GM19043 (cell line): ENCODE measurements around the gene PMEPA1.

Experiments
- ATAC-seq: cut with Tn5 transposase; IDR thresholded peaks from one replicate; pipeline ENCODE4 v1.9.1; 2021; ENCODE audit warnings: low read depth; ENCODE audit not compliant: unreplicated experiment

Gene PMEPA1

DNA sequence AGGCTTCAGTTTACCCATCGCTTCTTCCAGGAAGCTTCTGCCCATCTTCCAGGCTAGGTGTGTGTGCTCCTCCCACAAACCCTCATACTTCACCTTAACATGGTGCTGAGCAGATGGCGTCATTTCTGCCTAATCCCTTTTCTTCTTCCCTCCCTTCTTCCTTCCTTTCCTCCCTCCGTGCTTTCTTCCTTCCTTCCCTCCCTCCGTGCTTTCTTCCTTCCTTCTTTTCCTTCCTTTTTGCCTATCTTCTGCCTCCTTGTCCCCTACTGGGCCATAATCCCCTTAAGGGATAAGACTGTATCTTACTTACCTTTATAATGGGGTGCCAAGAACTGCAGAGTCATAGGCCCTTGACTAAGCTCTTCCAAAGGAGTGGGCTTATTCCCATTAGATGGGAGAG is 27.5 kb upstream of the PMEPA1 start:
- no peak for ATAC-seq

DNA sequence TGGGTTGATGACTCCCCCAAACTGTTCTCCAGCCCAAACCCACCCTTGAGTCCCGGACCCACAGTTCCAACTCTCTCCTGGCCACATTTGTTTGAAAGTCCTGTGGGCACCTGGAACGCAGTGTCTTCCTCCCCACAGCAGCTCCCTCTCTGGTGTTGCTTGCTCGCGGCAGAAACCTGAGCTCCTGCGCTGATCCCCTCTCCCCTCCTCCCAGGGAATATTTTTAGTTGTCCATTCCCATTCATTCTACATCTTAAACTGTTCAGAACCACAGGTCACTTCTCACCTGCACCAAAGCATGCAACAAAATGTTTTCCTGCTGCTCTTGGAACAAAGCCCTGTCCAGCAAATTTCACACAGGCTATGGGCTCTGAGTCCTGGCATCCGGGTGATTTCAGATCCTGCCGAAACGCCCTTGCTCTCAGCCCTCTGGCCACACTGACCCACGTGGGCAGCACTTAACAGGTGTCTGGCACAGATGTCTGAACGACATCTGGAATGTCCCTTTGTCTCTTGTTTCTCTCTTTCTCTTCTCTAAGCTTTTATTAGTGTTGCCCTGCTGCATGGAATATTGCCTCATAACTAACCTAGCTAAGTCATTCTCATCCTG is 27.0 kb upstream of the PMEPA1 start:
- ATAC-seq: no peak

DNA sequence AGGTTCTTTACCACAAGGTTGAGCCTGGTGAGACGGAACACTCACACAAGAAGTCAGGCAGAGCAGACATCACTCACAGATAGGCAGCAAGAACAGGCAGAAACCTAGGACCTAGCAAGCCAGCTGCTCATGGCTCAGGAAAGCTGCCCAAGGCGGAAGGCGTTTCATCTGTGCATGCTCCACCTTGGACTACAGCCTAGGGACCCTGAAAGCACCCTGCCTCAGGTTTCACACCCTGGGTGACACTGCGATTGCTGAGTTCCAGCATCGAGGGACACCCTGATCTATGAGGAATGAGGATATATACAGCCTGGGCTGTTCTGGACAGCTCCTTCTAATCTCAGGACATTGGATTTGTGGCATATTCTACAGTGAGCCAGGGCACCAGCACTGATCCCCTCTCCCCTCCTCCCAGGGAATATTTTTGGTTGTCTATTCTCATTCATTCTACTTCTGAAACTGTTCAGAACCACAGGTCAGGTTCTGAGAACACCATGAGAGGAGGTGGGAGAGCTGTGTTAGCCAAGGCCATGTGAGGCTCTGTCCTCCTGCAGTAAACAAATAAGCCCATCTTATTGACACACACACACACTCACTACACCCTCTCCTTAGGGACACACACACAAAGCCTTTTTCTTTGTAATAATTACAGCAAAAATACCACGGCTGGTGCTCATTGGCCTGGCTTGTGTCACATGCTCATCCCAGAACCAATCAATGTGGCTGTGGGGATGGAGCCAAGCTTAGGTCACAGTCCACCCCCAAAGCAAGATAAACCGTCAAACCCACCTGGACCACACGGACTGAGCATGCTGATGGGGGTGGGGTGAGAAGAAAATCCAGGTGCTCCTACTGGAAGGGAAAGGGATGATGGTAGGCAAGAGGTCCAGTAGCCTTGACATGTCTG is 26.3 kb upstream of the PMEPA1 start:
- ATAC-seq: no peak

DNA sequence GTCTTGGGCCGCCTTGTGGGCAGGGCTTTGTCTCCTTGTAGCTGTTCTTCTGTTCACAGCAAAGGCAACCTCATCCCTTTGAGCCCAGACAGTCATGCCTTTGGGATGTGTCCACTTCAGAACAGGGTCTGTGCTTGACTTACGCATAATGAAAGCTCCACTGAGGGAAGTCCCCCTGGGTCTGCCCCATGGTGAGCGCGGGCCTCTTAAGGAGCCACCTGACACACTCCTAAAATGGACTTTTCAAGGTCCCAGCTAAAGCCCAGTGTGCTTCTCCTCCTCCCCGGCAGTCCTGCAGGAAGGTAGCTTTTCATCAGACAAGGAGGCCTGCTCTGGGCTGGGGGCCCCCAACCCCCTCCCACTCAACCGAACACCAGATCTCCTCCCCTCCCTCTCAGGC is 24.9 kb upstream of the PMEPA1 start:
- ATAC-seq: no peak

DNA sequence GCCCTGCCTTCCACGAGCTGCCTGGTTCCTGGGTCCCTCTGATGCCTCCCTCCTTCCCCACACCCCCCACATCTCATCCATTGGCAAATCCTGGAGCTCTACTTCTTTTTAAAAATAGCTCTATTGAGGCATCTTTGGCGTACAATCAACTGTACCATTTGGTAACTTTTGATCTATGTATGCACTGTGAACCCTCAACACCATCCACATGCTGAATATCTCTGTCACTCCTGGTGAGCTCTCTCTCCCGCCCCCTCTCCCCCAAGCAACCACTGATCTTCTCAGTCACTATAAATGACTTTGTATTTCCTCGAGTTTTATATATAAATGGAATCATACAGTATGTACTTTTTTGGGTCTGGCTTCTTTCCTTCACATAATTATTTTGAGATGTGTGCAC is 22.4 kb upstream of the PMEPA1 start:
- no peak for ATAC-seq

DNA sequence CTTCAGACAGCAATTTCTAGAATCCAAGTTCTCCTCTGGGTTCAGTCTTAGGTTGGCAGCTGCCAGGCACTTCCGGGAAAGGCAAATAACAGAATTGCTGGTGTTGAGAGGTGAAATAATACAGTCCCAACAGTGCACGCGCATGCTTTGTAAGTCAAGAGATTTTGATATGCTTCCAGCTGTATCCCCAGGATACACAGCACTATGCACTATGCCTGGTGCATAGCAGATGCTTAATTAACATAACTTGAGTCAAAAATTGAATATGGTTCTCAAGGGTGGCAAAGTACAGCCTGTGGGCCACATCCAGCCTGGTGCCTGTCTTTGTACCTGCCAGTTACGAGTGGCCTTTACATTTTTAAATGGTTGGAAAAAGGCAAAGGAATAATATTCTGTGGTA is 18.9 kb upstream of the PMEPA1 start:
- no peak for ATAC-seq

DNA sequence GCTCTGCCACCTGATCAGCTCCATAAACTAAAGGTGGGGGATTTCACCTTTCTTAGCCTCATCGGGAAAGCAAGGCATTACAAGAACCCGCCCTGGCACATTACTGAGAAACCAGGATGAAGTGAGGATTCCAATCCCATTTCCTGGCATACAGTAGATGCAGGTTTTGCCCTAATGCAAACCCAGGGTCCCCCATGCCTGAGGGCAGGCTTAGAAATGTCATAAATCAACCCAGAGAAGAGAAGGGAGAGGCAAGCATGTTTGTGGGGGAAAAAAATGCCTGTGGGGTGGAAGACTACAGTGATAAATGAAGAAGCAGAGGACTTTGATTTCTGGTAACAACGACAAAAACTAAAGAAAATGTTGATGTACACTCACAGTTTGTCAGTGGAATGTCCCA is 18.0 kb upstream of the PMEPA1 start:
- no peak for ATAC-seq

DNA sequence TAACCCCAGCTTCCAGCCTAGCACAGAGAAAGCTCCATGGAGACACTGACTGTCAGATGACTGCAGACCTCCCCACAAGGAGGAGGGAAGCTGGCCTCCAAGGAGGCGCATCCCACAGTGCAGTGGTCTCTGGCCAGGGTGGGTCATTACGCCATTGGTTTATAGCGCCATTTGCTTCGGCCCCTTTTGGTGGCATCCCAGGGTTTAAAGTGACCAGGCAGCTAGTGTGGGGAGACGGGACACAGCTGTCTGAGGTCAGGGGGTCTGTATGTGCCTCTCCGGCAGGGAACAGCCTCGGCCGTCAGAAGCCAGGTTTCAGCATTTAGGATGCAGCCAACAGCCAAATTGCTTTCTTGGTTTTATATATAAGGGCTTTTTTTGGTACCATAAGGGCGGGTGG is 15.8 kb upstream of the PMEPA1 start:
- no peak for ATAC-seq

DNA sequence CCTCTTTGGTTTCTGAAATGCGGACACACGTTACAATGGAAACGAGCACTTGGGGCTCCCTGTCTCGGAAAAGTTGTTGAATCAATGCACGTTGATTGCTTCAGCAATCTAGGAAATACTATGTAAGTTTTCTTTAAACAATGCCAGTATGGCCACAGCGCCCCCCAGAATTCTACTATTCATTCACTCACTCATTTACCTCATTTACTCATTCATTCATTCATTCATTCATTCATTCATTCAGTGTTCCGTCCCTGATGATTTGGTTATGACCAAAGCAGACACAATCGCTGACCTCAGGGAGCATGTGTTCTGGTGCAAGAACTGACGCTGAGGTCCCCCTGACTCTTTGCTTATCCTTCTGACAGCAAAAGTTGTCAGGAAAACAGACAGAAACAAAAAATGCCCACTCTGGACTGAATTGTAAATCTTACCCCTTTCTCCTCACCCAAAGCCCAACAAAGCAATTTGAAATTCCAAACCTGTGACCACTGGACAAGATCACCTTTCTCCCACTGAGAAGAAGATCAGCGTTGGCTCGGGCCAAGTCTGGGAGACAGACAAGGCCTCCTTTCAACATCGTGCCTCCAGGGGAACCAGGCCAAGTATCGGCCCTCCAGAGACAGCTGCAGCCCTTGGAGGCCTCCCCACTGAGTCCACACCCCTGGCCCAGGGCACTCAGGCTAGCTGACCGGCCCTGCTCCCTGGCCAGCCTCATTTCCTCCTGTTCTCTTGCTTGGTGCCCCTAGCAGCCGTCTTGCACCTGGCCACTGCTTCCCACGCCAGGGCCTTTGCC is 15.0 kb upstream of the PMEPA1 start:
- ATAC-seq: no peak

DNA sequence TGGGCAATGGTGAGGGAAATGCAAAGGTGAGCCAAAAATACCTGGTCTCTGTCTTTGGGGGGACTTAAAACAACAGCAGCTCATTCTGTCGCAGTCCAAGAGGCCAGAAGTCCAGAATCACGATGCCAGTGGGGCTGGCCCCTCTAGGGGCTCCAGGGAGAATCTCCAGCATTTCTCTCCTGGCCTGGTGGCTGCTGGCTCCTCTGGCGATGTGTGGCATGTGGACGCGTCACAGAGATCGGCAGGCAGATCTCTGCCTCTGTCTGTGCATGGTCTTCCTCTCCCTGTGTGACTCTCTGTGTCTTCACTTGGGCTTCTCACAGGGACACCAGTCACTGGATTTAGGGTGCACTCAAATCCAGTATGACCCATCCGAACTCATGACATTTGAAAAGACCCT is 14.0 kb upstream of the PMEPA1 start:
- no peak for ATAC-seq

DNA sequence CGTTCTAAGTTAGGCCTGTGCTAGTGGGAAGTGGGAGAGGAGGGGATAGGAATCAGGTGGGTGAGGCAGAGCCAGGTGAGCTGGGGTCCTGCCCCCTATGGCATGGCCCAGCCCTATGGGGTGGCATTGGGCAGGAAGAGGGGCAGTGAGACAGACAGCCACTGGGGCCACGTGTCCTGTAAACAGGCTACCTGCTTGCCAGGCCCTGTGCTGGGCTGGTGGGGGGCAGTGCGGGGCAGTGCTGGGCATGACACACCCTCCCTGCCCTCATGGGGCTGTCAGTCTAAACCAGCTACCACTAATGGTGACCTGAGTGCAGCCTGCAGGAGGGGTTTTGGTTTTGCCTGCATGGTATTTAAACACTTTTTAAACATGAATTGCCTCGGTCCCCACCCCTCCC is 10.1 kb upstream of the PMEPA1 start:
- ATAC-seq: no peak

DNA sequence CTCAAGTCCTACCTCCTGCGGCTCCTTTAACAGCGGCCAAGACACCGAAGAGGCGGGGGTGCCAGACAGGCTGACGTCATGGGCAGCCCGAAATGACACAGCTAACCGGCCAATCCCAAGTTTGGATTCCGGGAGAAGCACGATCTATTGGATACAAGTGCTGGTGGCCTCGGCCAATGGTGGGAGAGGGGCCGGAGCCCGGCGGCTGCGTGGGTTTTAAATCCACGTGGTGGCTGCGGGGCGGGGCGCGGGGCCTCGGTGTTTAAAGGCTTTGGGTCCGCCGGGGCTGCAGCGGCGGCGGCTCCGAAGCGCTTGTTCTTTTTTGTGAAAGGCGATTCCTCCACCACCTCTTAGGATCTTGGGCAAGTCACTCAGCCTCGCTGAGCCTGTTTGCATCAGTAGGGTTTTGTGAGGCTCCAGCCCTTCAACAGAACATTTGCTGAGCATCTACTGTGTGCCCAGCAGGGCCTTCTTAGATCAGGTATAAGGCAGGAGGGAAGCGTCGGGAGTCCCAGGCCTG is 8.7 kb upstream of the PMEPA1 start:
- peak; percentile 94 for ATAC-seq

DNA sequence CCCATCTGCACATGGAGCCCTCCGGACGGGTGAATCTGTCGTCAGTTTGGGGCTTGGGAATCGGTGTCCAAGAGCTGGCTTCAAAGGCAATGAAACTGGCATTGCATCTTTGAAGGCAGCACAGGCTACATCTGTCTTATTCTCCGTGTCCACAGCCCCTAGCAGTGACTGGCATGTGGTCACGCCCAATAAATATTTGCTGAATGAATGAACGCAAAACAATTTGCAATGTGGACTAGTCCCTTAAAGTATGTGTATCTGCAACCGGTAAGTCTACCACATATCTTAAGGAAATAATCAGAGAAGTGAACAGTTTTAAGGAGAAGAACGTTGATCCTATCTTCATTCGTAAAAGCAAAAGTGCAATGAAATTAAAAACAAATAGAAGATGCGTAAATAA is 8.0 kb upstream of the PMEPA1 start:
- no peak for ATAC-seq

DNA sequence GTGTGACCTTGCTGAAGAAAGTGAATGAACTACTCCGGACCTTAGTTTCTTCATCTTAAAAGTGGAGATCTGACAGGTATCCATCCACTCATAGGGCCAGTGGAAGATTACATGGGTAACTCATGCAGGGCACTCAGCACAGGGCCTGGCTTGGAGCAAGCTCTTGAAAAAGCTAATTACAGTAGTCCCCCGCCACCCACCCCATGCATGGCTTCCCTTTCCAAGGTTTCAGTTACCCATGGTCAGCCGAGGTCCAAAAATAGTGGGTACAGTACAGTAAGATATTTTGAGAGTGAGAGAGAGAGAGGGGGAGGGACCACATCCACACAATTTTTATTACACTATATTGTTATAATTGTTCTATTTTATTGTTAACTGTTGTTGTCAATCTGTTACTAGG is 7.1 kb upstream of the PMEPA1 start:
- ATAC-seq: no peak

DNA sequence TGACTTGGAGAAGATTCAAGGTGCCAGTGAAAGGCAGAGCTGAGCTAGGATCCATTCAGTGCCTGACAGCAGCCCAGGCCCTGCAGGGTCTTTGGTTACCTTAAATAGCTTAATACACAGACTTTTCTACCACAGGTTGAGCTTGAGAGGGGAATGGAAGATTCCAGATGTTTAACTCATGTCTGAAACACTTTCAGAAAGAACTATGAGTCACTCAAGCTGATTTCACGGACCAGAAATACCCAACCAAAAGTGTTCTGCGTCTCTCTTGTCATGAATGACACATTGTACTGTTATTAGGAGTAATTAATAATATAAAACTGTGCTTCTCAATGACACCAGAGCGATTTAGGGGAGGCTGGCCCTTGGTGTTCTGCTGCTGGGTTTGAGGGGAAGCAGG is 6.4 kb upstream of the PMEPA1 start:
- ATAC-seq: no peak

DNA sequence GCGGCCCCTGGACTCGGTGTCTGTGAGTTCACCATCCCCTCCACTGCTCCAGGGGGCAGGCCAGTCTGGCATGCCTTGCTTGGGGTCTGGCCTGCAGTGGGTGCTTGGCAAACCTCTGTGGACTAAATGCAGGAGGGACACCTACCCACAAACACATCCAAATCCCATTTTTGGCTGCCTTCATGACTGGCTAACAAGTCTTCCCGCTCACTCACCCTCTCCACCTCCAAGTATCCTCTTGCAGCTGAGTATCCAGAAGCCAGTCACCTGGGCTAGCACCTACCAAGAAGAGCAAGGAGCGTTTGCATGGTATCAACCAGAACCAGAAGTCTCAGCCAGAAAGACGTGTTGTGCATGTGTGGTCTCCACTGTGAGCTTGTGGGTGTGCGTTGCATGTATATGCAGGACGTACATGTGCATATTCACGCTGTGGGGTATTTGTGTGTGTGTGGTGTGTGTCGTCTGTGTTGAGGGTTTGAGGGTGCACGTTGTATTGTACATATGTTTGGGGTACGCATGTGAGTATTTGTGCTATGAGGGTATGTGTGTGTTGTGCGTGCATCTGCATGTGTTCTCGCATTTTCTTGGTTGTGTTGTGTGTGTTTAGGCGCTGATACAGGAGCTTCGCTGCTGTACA is 5.6 kb upstream of the PMEPA1 start:
- ATAC-seq: no peak

DNA sequence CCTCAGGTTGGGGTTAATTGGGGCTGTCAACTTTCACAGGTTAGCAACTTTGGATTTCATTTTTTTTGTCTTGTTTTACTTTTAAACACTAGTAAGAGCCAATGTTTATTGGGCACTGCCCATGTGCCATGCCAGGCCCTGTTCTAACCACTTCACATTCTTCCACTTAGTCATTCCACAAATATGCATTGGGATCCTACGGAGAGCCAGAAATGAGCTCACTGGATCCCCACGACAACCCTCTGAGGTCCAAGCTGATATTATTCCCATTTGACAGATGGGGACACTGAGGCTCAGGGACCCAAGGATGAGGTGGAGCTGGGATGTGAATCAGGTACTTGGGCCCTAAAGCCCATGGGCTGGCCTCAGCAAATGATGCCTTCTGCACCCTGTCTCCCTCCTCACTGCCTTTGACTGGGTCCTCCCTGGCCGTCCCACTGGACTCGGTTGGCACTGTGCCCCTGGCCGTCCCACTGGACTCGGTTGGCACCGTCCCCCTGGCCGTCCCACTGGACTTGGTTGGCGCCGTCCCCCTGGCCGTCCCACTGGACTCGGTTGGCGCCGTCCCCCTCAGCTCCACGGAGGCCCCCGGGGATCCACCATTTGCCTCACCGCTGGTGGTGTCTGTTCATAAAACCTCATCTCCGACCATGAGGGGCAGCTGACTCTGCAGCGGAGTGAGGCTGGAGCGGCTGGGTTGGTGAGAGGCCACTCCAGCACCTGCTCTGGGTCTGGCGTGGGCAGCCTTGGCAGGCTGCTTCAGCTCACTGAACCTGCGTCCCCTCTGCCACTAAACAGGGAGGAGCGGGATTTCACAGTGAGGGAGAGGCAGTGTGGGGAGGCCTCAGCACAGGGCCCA is 4.8 kb upstream of the PMEPA1 start:
- no peak for ATAC-seq

DNA sequence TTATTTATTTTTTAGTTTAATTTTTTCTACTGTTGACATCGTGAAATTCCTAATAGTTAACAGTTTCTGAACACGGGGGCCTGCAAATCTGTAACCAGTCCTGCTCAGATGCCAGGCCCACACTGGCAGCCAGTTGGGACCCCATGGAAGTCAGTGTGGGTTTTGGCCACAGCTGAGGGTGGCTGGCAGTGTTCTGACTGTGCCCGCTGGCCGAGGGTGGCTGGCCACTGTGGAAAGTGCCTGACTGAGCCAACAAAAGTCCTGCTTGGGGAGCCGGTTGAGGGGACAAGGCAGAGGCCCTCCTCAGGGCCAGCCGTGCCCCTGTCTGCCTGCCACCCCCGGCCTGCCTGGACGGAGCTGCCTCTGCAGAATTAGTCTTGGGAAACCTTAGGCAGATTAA is 4.1 kb upstream of the PMEPA1 start:
- ATAC-seq: no peak

DNA sequence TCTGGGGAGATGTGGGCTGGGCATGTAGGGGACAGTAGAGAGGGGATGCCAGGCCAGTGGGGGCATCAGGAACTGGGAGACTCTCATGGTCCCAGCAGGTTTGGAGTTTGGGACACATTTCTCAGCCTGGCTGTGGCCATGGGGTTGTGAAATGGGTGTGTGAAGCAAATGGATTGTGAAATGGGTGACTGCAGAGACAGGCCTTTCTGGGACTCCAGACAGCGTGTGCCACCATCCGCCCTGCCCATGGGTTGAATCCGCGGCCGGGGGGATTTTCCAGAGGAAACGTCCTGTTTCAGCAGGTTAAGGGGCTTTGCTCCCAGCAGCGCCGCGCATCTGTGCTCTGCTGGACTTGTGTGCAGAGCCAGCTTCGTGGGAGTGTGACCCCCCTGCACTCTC is 3.7 kb upstream of the PMEPA1 start:
- no peak for ATAC-seq
